Fibroblast of pulmonary artery (primary cell): ENCODE results near the gene PHLPP1.
A peak's percentile ranks its signal among the peaks of the same experiment; 100 is the strongest.

Experiments used
- DNase-seq: peaks from one replicate; pipeline ENCODE4 v3.0.0-alpha.2; 2010; ENCODE audit warnings: low read depth
- H3K4me3 ChIP-seq: replicated peaks from 2 replicates; pipeline ENCODE4 v1.5.1; 2011; ENCODE audit warnings: low read depth, mild to moderate bottlenecking, control low read depth, low read length, moderate library complexity
- CTCF ChIP-seq: IDR thresholded peaks from 2 replicates; pipeline ENCODE4 v1.5.1; 2011; ENCODE audit warnings: mild to moderate bottlenecking, control low read depth, low read length, inconsistent platforms; ENCODE audit errors: missing control alignments

PHLPP1 gene

DNA sequence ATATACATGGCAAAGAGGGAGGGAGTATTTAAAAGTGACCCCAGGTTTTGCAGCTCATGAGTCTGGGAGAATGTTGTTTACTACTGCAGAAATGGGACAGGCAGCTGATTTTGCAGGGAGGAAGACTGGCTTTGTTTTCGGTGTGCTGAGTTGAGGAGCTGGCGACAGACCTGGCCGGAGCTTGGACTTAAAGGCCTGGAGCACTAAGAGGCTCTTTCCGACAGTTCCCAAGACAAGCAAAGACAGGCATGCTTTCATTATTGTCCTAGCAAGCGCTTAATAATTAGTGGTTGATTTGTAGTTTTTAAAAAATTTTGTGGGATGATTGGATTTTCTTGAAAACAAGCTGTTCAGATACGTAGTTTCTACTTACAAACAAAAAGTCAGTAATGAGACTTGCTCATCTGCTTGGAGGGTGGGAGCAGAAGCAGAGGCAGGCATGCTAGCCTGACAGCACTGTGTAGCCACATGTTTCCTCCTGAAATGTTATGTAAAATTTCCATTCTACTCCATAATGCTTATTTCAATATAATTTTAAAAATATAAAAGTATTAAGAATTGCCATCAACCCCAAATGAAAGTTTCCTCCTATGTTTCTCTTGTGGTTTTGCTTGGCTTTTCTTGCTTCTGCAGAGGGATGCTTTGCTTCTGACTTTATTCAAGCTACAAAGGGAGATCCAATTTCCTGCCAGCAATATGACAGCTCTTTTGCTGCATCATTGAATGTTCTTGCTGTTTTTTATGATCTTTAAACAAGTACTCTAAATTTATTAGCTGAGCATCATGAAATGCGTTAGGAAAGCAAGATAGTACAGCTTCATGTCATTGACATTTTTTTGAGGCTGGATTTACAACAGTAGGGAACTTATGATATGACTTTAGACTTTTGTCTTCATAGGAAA lies 75.8 kb downstream of the PHLPP1 start:
- no peak overlapping the region for H3K4me3 ChIP-seq
- TF ChIP-seq CTCF: no peak

GRCh38 chr18:62792016-62792415 lies 76.7 kb downstream of the PHLPP1 start:
- no peak for DNase-seq
- no peak overlapping the region for H3K4me3 ChIP-seq
- TF ChIP-seq CTCF: no peak

More for the DNA sequence above, 75.8 kb downstream of the PHLPP1 start:
- peak; percentile 24 for DNase-seq

- no peak for DNase-seq
- no peak overlapping the region for H3K4me3 ChIP-seq
- no peak for TF ChIP-seq CTCF
Observed at GRCh38 chr18:62795813-62796212, 80.5 kb downstream of the PHLPP1 start.

- no peak overlapping the region for H3K4me3 ChIP-seq
- no peak for TF ChIP-seq CTCF
- no peak for DNase-seq
Observed at GRCh38 chr18:62796216-62796621, 80.9 kb downstream of the PHLPP1 start.

DNA sequence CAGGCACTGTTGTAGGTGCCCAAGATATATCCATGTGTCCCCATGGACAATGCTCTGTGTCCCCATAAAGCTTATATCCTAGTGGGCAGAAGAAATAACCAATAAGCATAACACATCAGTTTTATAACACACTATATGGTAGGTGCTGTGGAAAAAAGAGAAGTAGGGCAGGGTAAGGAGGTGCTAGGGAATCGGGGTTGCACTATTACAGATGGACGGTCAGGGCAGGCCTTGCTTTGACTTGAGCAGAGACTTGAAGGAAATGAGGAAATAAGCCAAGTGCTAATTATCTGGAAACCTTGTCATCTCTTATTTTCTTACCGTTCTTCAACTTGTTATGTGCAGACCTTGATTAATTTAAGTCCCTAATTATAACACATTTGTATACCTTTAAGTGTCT lies 82.0 kb downstream of the PHLPP1 start:
- TF ChIP-seq CTCF: no peak
- no peak for DNase-seq
- no peak overlapping the region for H3K4me3 ChIP-seq

DNA sequence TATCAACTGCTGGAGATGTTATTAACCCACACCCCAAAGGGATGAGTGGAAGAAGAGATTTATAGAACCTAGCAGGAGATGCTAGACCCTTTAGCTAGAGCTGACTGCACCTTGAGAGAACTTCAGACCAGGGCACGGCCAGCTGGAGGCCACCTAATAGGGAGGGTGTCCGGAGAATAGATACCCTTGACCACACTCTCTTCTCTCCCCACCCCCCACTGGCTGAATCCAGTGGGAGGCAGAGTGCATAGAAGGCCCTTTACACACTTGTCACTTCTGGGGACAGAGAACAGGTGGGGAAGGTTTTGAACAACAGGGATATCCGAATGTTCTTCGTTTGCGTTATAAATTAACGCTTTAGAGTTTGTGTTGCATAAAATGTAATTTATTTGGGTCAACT lies 84.6 kb downstream of the PHLPP1 start:
- no peak for TF ChIP-seq CTCF
- H3K4me3 ChIP-seq: no peak overlapping the region
- no peak for DNase-seq

DNA sequence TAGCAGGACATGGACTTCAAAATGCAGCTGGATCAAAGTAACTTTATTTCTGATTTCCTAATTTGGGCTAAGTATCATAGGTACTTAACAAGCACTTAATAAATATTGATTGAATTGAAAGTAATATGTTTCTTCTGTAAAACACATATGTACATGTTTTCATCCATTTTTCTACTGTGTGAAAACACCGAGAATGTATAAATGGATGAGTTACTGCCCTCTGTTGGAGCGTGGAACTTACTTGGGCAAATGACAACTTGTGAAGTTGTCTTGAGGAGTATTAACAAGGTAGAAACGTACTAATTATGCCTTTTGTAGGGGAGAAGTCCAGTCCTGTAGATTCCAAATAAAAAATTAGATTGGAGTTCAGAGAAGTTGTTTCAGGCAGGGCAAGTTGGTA lies 87.2 kb downstream of the PHLPP1 start:
- peak; percentile 37 for DNase-seq

More for the DNA sequence above, 87.2 kb downstream of the PHLPP1 start:
- H3K4me3 ChIP-seq: no peak overlapping the region
- TF ChIP-seq CTCF: peak; percentile 38
